Stimulated activated memory B cell treated with anti-CD40 and anti-IgM and Interleukin-4, amounts not matched to agents 10 μg/mL and 1 μg/mL and 100 μg/mL, for 72 hours (primary cell): Measurements from ENCODE around the gene SHKBP1.

Source experiments
- ATAC-seq: fragments of 150-1000 bp; cut with Tn5 transposase; 2 replicates; pipeline ENCODE4 v1.10.0; 2021
- H3K27ac Mint-ChIP-seq: one replicate; pipeline ENCODE4 v1.8.0; 2022; ENCODE audit warnings: mild to moderate bottlenecking, mixed read lengths
- H3K27me3 Mint-ChIP-seq: one replicate; pipeline ENCODE4 v1.8.0; 2022; ENCODE audit warnings: mixed read lengths
- H3K36me3 Mint-ChIP-seq: one replicate; pipeline ENCODE4 v1.8.0; 2022; ENCODE audit warnings: mixed read lengths
- H3K4me1 Mint-ChIP-seq: one replicate; pipeline ENCODE4 v1.8.0; 2022; ENCODE audit warnings: mixed read lengths
- H3K4me3 Mint-ChIP-seq: one replicate; pipeline ENCODE4 v1.8.0; 2022; ENCODE audit warnings: mild to moderate bottlenecking, moderate library complexity, mixed read lengths
- H3K9me3 Mint-ChIP-seq: one replicate; pipeline ENCODE4 v1.8.0; 2022; ENCODE audit warnings: mixed read lengths

The SHKBP1 gene

DNA sequence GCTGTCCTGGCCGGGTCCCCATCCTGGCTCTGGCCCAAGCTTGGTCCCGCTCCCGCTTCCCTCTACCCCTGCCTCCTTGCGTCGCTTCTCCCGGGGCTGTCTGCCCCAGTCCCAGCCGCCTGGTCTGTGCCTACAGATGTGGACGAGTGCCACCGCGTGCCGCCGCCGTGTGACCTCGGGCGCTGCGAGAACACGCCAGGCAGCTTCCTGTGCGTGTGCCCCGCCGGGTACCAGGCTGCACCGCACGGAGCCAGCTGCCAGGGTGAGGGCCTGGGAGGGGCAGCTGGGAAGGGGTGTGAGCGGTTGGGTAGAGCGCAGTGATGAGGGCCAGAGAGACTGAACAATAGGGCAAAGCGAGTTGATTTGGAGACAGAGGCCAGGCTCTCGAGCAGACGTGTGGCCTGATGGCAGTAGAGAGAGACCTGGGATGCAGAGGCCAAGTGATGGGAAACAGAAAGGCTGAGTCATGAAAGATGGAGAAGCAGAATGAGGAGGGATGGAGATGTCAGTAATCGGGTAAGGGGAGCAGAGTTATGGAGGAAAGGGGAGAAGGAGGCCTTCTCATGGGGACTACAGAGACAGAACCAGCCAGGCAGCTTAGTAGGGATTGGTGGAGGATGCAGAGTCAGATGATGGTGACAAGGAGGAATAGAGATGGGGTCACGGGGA lies 33.9 kb downstream of the SHKBP1 start:
- peak overlapping the region; percentile 78 for H3K4me3 Mint-ChIP-seq
- H3K27me3 Mint-ChIP-seq, result no peaks in the 10 kb centered on the region
- ATAC-seq, result peak; percentile 17
- peak overlapping the region; percentile 71 for H3K27ac Mint-ChIP-seq
- peaks cover 61% of the 10 kb centered on the region for H3K4me1 Mint-ChIP-seq
- no peaks in the 10 kb centered on the region for H3K9me3 Mint-ChIP-seq
- H3K36me3 Mint-ChIP-seq, result peaks cover under 1% of the 10 kb centered on the region

DNA sequence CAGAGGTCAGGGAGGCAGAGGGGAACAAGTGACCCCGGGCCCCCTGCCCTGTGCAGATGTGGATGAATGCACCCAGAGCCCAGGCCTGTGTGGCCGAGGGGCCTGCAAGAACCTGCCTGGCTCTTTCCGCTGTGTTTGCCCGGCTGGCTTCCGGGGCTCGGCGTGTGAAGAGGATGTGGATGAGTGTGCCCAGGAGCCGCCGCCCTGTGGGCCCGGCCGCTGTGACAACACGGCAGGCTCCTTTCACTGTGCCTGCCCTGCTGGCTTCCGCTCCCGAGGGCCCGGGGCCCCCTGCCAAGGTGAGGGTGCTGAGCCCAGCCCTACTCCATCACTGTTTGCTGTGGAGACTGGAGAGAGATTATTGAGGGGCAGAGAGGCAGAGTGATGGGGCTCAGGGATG lies 34.4 kb downstream of the SHKBP1 start:
- Mint-ChIP-seq H3K9me3 (no peaks in the 10 kb centered on the region), H3K27ac (peak overlapping the region; percentile 71), H3K36me3 (peaks cover 6% of the 10 kb centered on the region), H3K4me1 (peaks cover 61% of the 10 kb centered on the region), H3K27me3 (no peaks in the 10 kb centered on the region), H3K4me3 (no peak overlapping the region)
- ATAC-seq, result no peak

DNA sequence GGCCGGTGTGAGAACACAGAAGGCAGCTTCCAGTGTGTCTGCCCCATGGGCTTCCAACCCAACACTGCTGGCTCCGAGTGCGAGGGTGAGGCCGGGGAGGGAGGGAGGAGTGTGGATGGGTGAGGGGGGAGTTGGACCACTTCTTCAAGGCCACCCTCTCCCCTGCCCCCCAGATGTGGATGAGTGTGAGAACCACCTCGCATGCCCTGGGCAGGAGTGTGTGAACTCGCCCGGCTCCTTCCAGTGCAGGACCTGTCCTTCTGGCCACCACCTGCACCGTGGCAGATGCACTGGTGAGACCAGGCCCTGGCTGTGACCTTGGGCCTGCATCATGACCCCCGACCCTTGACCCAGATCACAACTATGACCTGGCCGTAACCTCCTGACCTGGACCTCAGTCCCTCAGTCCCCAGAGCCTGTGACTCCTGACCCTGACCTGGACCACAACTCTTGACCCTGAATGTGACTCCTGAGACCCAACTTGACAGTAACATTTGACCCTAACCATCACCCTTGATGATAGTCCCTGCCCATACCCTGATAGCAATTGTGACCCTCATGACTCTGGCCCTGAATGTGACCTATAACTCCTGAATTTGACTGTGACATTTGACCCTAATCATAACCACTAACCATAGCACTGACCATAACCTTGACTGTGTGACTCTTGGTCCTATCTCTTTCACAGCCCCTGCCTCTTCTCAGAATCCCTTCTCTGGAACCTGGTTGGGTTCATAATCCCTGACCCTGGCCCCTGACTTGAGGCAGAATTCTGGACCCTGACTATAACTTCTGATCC lies 35.4 kb downstream of the SHKBP1 start:
- ATAC-seq, result no peak
- Mint-ChIP-seq H3K27me3 (no peaks in the 10 kb centered on the region), H3K4me3 (no peak overlapping the region), H3K4me1 (peaks cover 60% of the 10 kb centered on the region), H3K36me3 (peaks cover 6% of the 10 kb centered on the region), H3K9me3 (no peaks in the 10 kb centered on the region), H3K27ac (peak overlapping the region; percentile 91)

DNA sequence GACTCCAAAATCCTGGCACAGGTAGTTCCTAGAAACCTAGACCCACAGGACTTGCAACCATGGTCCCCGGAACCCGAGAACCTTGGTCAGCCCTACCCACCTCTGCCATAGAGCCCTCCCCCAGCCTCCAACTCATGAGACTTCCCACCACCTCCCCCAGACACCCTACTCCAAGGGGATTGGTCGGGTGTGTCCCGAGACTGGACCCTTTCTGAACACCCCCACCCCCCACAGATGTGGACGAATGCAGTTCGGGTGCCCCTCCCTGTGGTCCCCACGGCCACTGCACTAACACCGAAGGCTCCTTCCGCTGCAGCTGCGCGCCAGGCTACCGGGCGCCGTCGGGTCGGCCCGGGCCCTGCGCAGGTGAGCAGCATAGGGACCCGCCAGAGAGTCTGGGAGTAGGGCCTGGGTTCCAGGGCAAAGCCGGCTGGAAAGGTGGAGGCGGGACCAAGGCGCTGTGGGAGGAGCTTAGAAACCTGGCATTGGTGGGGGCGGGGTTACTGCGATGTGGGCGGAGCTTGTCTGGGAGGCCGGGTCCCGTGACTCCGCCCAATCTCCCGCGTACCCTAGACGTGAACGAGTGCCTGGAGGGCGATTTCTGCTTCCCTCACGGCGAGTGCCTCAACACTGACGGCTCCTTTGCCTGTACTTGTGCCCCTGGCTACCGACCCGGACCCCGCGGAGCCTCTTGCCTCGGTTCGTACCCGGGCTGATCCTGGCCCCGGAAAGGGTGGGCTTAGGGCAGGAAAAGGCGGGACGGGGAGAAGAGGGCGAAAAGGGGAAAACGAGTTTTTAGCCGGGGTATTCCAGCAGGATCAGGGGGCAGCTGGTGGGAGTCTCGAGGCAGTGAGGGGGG lies 36.4 kb downstream of the SHKBP1 start:
- Mint-ChIP-seq H3K9me3 (no peaks in the 10 kb centered on the region), H3K27me3 (no peaks in the 10 kb centered on the region), H3K27ac (peak overlapping the region; percentile 91), H3K4me1 (peaks cover 56% of the 10 kb centered on the region), H3K36me3 (peaks cover 9% of the 10 kb centered on the region), H3K4me3 (peak overlapping the region; percentile 97)
- peak; percentile 4 for ATAC-seq

DNA sequence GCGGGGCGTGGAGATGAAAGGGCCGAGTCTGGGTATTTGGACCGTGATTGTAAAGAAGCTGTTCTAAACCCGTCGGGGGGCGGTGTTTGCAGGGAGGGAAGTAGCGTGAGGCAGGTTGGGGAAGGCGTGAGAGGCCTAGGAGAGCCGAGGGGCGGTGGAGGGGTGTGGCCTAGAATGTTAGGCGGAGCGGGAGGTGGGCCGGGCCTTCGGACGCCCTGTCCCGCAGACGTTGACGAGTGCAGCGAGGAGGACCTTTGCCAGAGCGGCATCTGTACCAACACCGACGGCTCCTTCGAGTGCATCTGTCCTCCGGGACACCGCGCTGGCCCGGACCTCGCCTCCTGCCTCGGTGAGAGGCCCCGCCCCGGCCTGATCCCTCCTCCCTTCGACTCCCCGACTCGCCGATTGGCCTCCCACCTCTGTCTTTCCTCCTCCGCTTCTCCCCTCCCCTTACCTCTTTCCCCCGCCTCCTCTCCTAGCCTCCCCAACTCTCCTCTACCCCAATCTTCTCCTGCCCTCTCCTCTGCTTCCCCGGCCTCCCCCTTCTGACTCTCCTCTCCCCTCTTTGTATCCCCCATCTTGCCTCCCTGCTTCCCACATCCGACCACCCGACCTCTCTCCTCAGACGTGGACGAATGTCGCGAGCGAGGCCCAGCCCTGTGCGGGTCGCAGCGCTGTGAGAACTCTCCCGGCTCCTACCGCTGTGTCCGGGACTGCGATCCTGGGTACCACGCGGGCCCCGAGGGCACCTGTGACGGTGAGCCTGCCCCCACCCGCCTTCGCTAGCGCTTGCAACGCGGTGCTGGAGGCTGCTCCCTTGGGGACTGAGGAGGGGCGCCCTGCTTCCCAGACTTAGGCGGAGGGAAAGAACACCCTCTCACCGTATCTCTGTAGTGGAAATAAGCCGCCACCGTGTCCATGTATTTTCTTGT lies 37.3 kb downstream of the SHKBP1 start:
- Mint-ChIP-seq H3K4me1 (peaks cover 51% of the 10 kb centered on the region), H3K27me3 (no peaks in the 10 kb centered on the region), H3K27ac (peak overlapping the region; percentile 91), H3K4me3 (peak overlapping the region; percentile 97), H3K36me3 (peaks cover 11% of the 10 kb centered on the region), H3K9me3 (no peaks in the 10 kb centered on the region)
- peak; percentile 78 for ATAC-seq

DNA sequence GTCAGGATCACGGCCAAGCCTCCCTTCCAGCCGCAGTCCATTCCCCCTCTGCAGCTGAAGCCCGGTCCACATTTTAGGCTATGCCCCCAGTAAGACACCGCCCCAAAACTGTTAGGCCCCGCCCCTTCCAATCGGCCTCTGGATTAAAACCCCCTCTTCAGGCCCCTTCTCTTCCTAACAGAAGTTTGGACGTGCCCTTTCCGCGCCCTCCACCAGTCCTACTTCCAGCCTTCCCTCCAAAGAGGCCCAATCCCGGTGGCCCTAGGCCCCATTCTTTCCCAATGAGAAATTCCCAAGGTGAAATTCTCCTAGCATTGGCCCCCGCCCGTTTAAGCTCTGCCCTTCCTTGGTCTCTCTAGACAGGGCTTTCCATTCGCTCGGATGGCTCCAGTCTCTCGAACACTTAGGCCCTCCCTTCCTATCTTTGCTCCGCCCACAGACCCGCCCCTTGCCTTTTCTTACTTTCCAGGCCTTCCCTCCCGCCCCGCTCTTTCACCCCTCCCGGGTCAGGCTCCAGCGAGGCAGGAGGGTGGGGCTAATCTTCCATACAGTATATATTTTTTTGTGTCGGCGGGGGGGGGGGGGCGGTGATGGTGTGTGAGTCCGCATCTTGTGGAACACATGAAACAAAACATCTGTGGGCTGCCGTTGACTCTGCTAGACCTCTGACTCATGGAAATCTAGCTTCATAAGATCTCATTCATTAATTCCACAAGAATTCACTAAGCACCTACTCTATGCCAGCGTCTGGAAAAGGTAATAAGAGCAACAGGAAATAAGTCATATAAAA lies 38.1 kb downstream of the SHKBP1 start:
- Mint-ChIP-seq H3K4me1 (peaks cover 52% of the 10 kb centered on the region), H3K36me3 (peaks cover 20% of the 10 kb centered on the region), H3K27me3 (no peaks in the 10 kb centered on the region), H3K4me3 (peak overlapping the region; percentile 97), H3K9me3 (no peaks in the 10 kb centered on the region), H3K27ac (peak overlapping the region; percentile 91)
- no peak for ATAC-seq

DNA sequence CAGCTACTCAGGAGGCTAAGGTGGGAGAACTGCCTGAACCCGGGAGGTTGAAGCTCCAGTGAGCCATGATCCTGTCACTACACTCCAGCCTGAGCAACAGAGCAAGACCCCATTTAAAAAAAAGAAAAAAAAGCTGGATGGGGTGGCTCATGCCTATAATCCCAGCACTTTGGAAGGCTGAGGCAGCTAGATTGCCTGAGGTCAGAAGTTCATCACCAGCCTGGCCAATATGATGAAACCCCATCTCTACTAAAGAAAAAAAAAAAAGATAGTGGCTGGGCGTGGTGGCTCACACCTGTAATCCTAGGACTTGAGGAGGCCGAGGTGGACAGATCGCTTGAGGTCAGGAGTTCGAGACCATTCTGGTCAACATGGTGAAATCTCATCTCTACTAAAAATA lies 39.5 kb downstream of the SHKBP1 start:
- peaks cover 41% of the 10 kb centered on the region for H3K4me1 Mint-ChIP-seq
- no peak overlapping the region for H3K27ac Mint-ChIP-seq
- no peak overlapping the region for H3K4me3 Mint-ChIP-seq
- no peaks in the 10 kb centered on the region for H3K9me3 Mint-ChIP-seq
- peaks cover 28% of the 10 kb centered on the region for H3K36me3 Mint-ChIP-seq
- ATAC-seq, result no peak
- no peaks in the 10 kb centered on the region for H3K27me3 Mint-ChIP-seq

DNA sequence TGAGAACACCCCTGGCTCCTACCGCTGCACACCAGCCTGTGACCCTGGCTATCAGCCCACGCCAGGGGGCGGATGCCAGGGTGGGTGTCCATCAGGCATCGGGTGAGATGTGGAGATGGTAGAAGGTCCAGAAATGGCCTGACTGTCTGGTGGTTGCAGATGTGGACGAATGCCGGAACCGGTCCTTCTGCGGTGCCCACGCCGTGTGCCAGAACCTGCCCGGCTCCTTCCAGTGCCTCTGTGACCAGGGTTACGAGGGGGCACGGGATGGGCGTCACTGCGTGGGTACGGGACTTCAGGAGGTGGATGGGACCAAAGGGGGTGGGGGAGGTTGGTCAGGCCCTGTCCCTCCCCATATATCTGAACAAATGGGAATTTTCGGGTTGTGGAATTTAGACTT lies 40.3 kb downstream of the SHKBP1 start:
- no peaks in the 10 kb centered on the region for H3K27me3 Mint-ChIP-seq
- no peaks in the 10 kb centered on the region for H3K9me3 Mint-ChIP-seq
- ATAC-seq, result no peak
- H3K36me3 Mint-ChIP-seq, result peaks cover 36% of the 10 kb centered on the region
- no peak overlapping the region for H3K27ac Mint-ChIP-seq
- H3K4me3 Mint-ChIP-seq, result no peak overlapping the region
- peaks cover 40% of the 10 kb centered on the region for H3K4me1 Mint-ChIP-seq

DNA sequence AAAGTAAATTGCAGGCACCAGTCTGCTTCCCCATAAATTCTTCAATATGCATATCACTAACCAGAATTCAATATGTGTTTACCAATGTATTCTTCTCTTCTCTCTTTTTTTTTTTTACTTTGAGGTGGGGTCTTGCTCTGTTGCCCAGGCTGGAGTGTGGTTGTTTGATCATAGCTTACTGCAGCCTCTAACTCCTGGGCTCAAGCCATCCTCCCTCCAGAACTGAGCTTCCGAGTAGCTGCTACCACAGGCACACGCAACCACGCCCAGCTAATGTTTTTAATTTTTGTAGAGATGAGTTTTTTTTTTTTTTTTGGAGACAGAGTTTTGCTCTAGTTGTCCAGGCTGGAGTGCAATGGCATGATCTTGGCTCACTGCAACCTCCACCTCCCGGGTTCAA lies 41.3 kb downstream of the SHKBP1 start:
- Mint-ChIP-seq H3K36me3 (peaks cover 46% of the 10 kb centered on the region), H3K4me1 (peaks cover 40% of the 10 kb centered on the region), H3K4me3 (no peak overlapping the region), H3K27ac (no peak overlapping the region), H3K27me3 (no peaks in the 10 kb centered on the region), H3K9me3 (no peaks in the 10 kb centered on the region)
- no peak for ATAC-seq

DNA sequence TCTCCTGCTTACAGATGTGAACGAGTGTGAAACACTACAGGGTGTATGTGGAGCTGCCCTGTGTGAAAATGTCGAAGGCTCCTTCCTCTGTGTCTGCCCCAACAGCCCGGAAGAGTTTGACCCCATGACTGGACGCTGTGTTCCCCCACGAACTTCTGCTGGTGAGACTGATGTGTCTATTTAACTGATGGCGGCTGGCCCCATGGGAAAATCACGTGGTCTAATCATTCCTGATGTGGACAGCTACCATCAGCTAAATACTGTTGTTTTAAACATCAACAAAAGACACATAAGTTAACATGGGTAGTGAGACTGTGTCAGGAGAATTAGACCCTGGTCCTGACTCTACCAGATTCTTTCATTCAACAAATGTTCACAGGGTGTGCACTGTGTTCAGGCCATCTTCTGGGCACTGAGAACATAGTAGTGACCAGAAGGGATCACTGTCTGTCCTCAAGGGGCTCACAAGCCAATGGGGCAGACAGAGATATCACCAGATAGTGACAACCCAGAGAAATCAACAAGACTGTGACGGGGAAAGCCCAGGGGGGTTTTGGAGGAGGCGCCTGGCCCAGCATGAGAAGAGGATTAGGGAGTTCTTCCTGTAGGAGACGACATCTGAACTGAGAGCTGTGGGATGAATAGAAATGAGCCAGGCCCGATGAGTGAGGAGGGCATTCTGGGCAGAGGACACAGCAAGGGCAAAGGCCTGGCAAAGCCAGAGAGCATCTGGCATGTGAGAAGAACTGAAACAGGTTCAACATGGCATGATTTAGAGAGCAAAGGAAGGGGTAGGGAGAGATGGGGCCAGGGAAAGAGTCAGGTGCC lies 42.9 kb downstream of the SHKBP1 start:
- H3K27ac Mint-ChIP-seq, result peak overlapping the region; percentile 42

DNA sequence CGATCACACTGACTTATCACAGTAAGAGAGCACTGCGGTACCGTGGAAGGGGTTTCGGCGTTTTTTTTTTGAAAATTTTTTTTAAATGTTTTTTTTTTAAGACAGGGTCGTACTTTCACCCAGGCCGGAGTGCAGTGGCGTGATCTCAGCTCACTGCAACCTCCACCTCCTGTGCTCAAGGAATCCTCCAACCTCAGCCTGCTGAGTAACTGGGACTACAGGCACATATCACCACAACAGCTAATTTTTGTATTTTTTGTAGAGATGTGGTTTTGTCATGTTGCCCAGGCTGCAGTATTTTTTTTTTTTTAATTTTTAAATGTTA lies 43.5 kb downstream of the SHKBP1 start:
- Mint-ChIP-seq H3K27ac (peak overlapping the region; percentile 42), H3K36me3 (peaks cover 65% of the 10 kb centered on the region), H3K9me3 (no peaks in the 10 kb centered on the region), H3K4me3 (no peak overlapping the region), H3K4me1 (peaks cover 19% of the 10 kb centered on the region), H3K27me3 (no peaks in the 10 kb centered on the region)
- no peak for ATAC-seq

More for the DNA sequence above, 42.9 kb downstream of the SHKBP1 start:
- Mint-ChIP-seq H3K36me3 (peaks cover 60% of the 10 kb centered on the region), H3K4me3 (no peak overlapping the region), H3K9me3 (no peaks in the 10 kb centered on the region), H3K27me3 (no peaks in the 10 kb centered on the region), H3K4me1 (peaks cover 25% of the 10 kb centered on the region)
- ATAC-seq, result no peak

DNA sequence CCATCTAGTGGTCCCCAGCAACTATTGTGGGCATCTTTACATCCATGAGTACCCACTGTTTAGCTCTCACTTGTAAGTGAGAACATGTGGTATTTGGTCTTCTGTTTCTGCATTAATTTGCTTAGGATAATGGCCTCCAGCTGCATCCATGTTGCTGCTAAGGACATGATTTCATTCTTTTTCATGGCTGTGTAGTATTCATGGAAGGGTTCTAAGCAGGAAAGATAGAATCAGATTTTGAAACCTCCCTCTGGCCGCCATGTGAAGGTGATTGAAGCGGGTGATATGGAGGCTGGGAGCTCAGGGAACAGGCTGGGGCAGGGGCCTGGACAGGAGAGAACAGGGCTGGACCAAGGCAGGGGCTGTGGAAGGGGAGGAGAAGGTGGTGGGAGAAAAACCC lies 44.6 kb downstream of the SHKBP1 start:
- no peak for ATAC-seq
- Mint-ChIP-seq H3K4me1 (peaks cover 10% of the 10 kb centered on the region), H3K9me3 (no peaks in the 10 kb centered on the region), H3K4me3 (no peak overlapping the region), H3K36me3 (peaks cover 70% of the 10 kb centered on the region), H3K27ac (no peak overlapping the region), H3K27me3 (no peaks in the 10 kb centered on the region)

DNA sequence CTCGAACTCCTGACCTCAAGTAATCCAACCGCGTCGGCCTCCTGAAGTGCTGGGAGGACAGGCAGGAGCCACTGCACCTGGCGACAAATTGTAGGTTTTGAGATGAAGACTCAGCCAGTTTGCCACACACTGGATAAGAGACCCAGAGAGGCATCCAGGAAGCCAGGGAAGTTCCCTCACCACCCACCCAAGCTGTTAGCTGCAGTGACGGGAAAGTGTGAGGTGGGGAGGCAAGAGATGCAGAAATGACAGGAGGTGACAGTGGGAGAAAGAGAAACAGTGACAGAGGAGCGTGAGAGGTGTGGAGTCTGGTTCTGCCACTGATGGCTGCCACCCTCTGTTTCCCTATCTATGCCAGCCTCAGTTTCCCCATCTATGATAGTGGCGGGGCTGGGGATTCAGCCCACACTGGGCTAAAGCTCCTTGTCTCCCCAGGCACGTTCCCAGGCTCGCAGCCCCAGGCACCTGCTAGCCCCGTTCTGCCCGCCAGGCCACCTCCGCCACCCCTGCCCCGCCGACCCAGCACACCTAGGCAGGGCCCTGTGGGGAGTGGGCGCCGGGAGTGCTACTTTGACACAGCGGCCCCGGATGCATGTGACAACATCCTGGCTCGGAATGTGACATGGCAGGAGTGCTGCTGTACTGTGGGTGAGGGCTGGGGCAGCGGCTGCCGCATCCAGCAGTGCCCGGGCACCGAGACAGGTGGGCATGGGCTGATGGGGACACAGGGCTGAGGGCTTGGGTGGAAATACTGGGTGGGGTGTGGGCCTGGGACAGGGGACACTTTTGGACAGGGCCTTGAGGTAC lies 45.5 kb downstream of the SHKBP1 start:
- H3K4me3 Mint-ChIP-seq, result no peak overlapping the region
- H3K27ac Mint-ChIP-seq, result no peak overlapping the region
- H3K9me3 Mint-ChIP-seq, result no peaks in the 10 kb centered on the region
- H3K27me3 Mint-ChIP-seq, result no peaks in the 10 kb centered on the region
- H3K4me1 Mint-ChIP-seq, result peaks cover 10% of the 10 kb centered on the region
- H3K36me3 Mint-ChIP-seq, result peaks cover 78% of the 10 kb centered on the region
- ATAC-seq, result no peak
